H1 (cell line): Measurements from ENCODE around the gene POU2F2. TPM values are rescaled to one million over a fixed set of nuclear protein-coding genes. Genes with fewer than 3 reads are reported as not detected.

Experiments used
- CTCF ChIA-PET: fragments of 300-600 bp; sonication (Branson Sonifier 250); formaldehyde crosslinking; loops from one replicate; lab custom pipeline; 2021; ENCODE audit not compliant: partially characterized antibody; lab: Charles Lee
- POLR2A ChIA-PET: fragments of 300-600 bp; sonication (Branson Sonifier 250); formaldehyde crosslinking; loops from one replicate; lab custom pipeline; 2021; ENCODE audit warnings: inconsistent platforms; ENCODE audit not compliant: partially characterized antibody; lab: Charles Lee
- DNase-seq, 2 experiments: peaks; one replicate each; pipeline versions ENCODE4 v3.0.0 to v3.0.0-alpha.2; 2010 to 2022; ENCODE audit warnings: low spot score in 2 of 2, low read depth in 1 of 2, mixed read lengths in 1 of 2
- FAIRE-seq: peaks from 2 replicates; lab custom pipeline; 2011; peaks lifted over from hg19 to GRCh38; lab: Jason Lieb, UNC
- H2AFZ ChIP-seq: 2 replicates; pipeline ENCODE4 v1.8.1; 2012; ENCODE audit warnings: low read length, inconsistent platforms
- H2AK5ac ChIP-seq: 2 replicates; pipeline ENCODE4 v1.6.1; 2013; ENCODE audit warnings: low read depth, low read length
- H2BK120ac ChIP-seq: replicated peaks from 2 replicates; pipeline ENCODE3; 2013; ENCODE audit warnings: low read depth, low read length, inconsistent platforms
- H2BK12ac ChIP-seq: 2 replicates; pipeline ENCODE4 v1.6.1; 2013; ENCODE audit warnings: low read depth, low read length
- H2BK15ac ChIP-seq: 2 replicates; pipeline ENCODE4 v1.6.1; 2013; ENCODE audit warnings: low read length
- H2BK20ac ChIP-seq: 2 replicates; pipeline ENCODE4 v1.6.1; 2013; ENCODE audit warnings: low read length
- H2BK5ac ChIP-seq: 2 replicates; pipeline ENCODE4 v1.6.1; 2013; ENCODE audit warnings: low read depth, low read length
- H3K14ac ChIP-seq: 2 replicates; pipeline ENCODE4 v1.6.1; 2013; ENCODE audit warnings: inconsistent platforms; ENCODE audit not compliant: insufficient read length
- H3K18ac ChIP-seq: 2 replicates; pipeline ENCODE4 v1.6.1; 2013; ENCODE audit warnings: low read length; ENCODE audit errors: extremely low read depth
- H3K23ac ChIP-seq: 2 replicates; pipeline ENCODE4 v1.6.1; 2013; ENCODE audit warnings: inconsistent platforms; ENCODE audit not compliant: insufficient read length
- H3K23me2 ChIP-seq: 2 replicates; pipeline ENCODE4 v1.6.1; 2013; ENCODE audit warnings: low read depth, low read length
- H3K27ac ChIP-seq: 2 replicates; pipeline ENCODE4 v1.6.1; 2011; ENCODE audit warnings: low read depth, low read length, inconsistent platforms
- H3K27me3 ChIP-seq, 4 experiments: replicated peaks in 1 of 4; 1 replicate in 1 of 4; 2 replicates in 3 of 4; pipeline versions ENCODE4 v1.6.1 to v1.8.1; 2011 to 2013; ENCODE audit warnings: low read length in 3 of 4, mild to moderate bottlenecking in 3 of 4, inconsistent platforms in 2 of 4, mixed read lengths in 2 of 4, moderate library complexity in 1 of 4; ENCODE audit not compliant: control insufficient read depth in 3 of 4, insufficient read depth in 3 of 4; ENCODE audit errors: extremely low read depth in 1 of 4
- H3K36me3 ChIP-seq, 4 experiments: 2 replicates each; pipeline versions ENCODE4 v1.6.1 to v1.8.1; 2011 to 2013; ENCODE audit warnings: mild to moderate bottlenecking in 4 of 4, low read length in 3 of 4, moderate library complexity in 2 of 4, control low read depth in 1 of 4, inconsistent platforms in 1 of 4; ENCODE audit not compliant: insufficient read depth in 4 of 4, control insufficient read depth in 2 of 4
- H3K4ac ChIP-seq: replicated peaks from 2 replicates; pipeline ENCODE3; 2013; ENCODE audit warnings: low read length, low read depth, mixed read lengths, inconsistent platforms; ENCODE audit not compliant: insufficient read length
- H3K4me1 ChIP-seq, 4 experiments: replicated peaks in 1 of 4; 1 replicate in 1 of 4; 2 replicates in 3 of 4; pipeline versions ENCODE4 v1.6.1 to v1.8.1; 2011 to 2013; ENCODE audit warnings: low read length in 3 of 4, inconsistent platforms in 2 of 4, mixed read lengths in 1 of 4; ENCODE audit not compliant: insufficient read depth in 4 of 4, control insufficient read depth in 3 of 4
- H3K4me2 ChIP-seq, 2 experiments: 2 replicates each; pipeline versions ENCODE4 v1.6.1 to v1.8.1; 2011 to 2013; ENCODE audit warnings: low read depth in 2 of 2, low read length in 2 of 2, control low read depth in 1 of 2, inconsistent platforms in 1 of 2, mild to moderate bottlenecking in 1 of 2; ENCODE audit not compliant: insufficient read depth in 1 of 2
- H3K4me3 ChIP-seq, 4 experiments: fragments of 200-600, 300-600 bp in 1 of 4; sonication (generic), shearing (Covaris generic), sonication (Bioruptor Twin) in 1 of 4; 2 replicates each; pipeline versions ENCODE4 v1.5.1 to v1.8.1; 2011 to 2016; ENCODE audit warnings: low read length in 4 of 4, low read depth in 3 of 4, control low read depth in 2 of 4, inconsistent platforms in 2 of 4, mild to moderate bottlenecking in 2 of 4, mixed read lengths in 1 of 4, moderate library complexity in 1 of 4; ENCODE audit not compliant: insufficient read depth in 2 of 4; ENCODE audit errors: extremely low read depth in 1 of 4
- H3K56ac ChIP-seq: replicated peaks from 2 replicates; pipeline ENCODE3; 2013; ENCODE audit warnings: low read depth, mild to moderate bottlenecking, mixed read lengths, low read length, inconsistent platforms; ENCODE audit not compliant: insufficient read length
- H3K79me1 ChIP-seq: 2 replicates; pipeline ENCODE4 v1.6.1; 2013; ENCODE audit warnings: low read depth, low read length, control low read depth
- H3K79me2 ChIP-seq, 2 experiments: 2 replicates each; pipeline versions ENCODE4 v1.6.1 to v1.8.1; 2012 to 2013; ENCODE audit warnings: low read length in 2 of 2, mild to moderate bottlenecking in 2 of 2, inconsistent platforms in 1 of 2; ENCODE audit not compliant: insufficient read depth in 2 of 2, control insufficient read depth in 1 of 2
- H3K9ac ChIP-seq, 4 experiments: replicated peaks in 1 of 4; 1 replicate in 1 of 4; 2 replicates in 3 of 4; pipeline versions ENCODE4 v1.6.1 to v1.8.1; 2011 to 2013; ENCODE audit warnings: low read depth in 3 of 4, low read length in 3 of 4, control low read depth in 2 of 4, mild to moderate bottlenecking in 2 of 4, moderate library complexity in 2 of 4, inconsistent platforms in 1 of 4; ENCODE audit errors: extremely low read depth in 1 of 4
- H3K9me3 ChIP-seq, 2 experiments: 2 replicates each; pipeline versions ENCODE4 v1.6.1 to v1.8.1; 2012 to 2013; ENCODE audit warnings: mild to moderate bottlenecking in 2 of 2, moderate library complexity in 2 of 2, control low read depth in 1 of 2, inconsistent platforms in 1 of 2, low read depth in 1 of 2, low read length in 1 of 2, mixed read lengths in 1 of 2; ENCODE audit not compliant: insufficient read depth in 2 of 2
- H4K20me1 ChIP-seq, 2 experiments: replicated peaks in 1 of 2; 2 replicates each; pipeline versions ENCODE3 to v1.8.1; 2011 to 2013; ENCODE audit warnings: inconsistent platforms in 2 of 2, low read length in 2 of 2, mild to moderate bottlenecking in 1 of 2; ENCODE audit not compliant: insufficient read depth in 2 of 2, control insufficient read depth in 1 of 2
- H4K5ac ChIP-seq: 2 replicates; pipeline ENCODE4 v1.6.1; 2013; ENCODE audit warnings: low read length, low read depth, mixed read lengths, inconsistent platforms; ENCODE audit not compliant: insufficient read length
- H4K8ac ChIP-seq: 2 replicates; pipeline ENCODE4 v1.8.0; 2013; ENCODE audit warnings: mild to moderate bottlenecking, moderate library complexity, low read length, inconsistent platforms; ENCODE audit not compliant: insufficient read depth; ENCODE audit errors: extremely low read depth
- H4K91ac ChIP-seq: replicated peaks from 2 replicates; pipeline ENCODE3; 2013; ENCODE audit warnings: low read length, mixed read lengths, inconsistent platforms; ENCODE audit not compliant: insufficient read length
- BCL11A ChIP-seq, 2 experiments: IDR thresholded peaks; one replicate each; pipeline ENCODE4 v1.6.1; 2011; ENCODE audit warnings: low read depth in 2 of 2, low read length in 2 of 2, mild to moderate bottlenecking in 2 of 2
- BRCA1 ChIP-seq: IDR thresholded peaks from 2 replicates; pipeline ENCODE4 v1.6.1; 2012; ENCODE audit warnings: low read depth, low read length, improper control_type of control experiment
- CBX5 ChIP-seq: fragments of 300-800, 300-1000 bp; sonication (generic); IDR thresholded peaks from 2 replicates; pipeline ENCODE4 v1.7.1; 2016; ENCODE audit warnings: antibody characterized with exemption, low read length, low read depth
- CBX8 ChIP-seq: fragments of 300-800, 300-1000 bp; sonication (generic); IDR thresholded peaks from 2 replicates; pipeline ENCODE4 v1.7.1; 2016; ENCODE audit warnings: low read depth, low read length, borderline replicate concordance
- CEBPB ChIP-seq: IDR thresholded peaks from 2 replicates; pipeline ENCODE4 v1.6.1; 2012; ENCODE audit warnings: low read depth, low read length
- CREB1 ChIP-seq: IDR thresholded peaks from 2 replicates; pipeline ENCODE4 v1.6.1; 2012; ENCODE audit warnings: inconsistent platforms
- CTBP2 ChIP-seq: IDR thresholded peaks from 2 replicates; pipeline ENCODE4 v1.7.0; 2011; ENCODE audit warnings: borderline replicate concordance, mild to moderate bottlenecking, moderate library complexity, mixed read lengths, low read length; ENCODE audit not compliant: insufficient read depth, insufficient read length
- EGR1 ChIP-seq: IDR thresholded peaks from 2 replicates; pipeline ENCODE4 v1.6.1; 2011; ENCODE audit warnings: low read depth, low read length, borderline replicate concordance
- FOSL1 ChIP-seq: IDR thresholded peaks from 2 replicates; pipeline ENCODE4 v1.6.1; 2011; ENCODE audit warnings: mild to moderate bottlenecking, low read depth, low read length, moderate library complexity; ENCODE audit not compliant: insufficient read depth
- GTF2F1 ChIP-seq: IDR thresholded peaks from 2 replicates; pipeline ENCODE4 v1.6.1; 2012; ENCODE audit warnings: low read depth, low read length, improper control_type of control experiment, borderline replicate concordance
- NRF1 ChIP-seq: IDR thresholded peaks from 2 replicates; pipeline ENCODE4 v1.6.1; 2011; ENCODE audit warnings: mild to moderate bottlenecking, low read depth, low read length, improper control_type of control experiment
- PHF8 ChIP-seq: fragments of 200-600 bp; sonication (generic); conservative IDR thresholded peaks from 2 replicates; pipeline ENCODE4 v1.7.1; 2012; ENCODE audit warnings: low read depth, mild to moderate bottlenecking, inconsistent platforms, low read length, moderate library complexity
- POLR2A ChIP-seq, 2 experiments: IDR thresholded peaks; 1 replicate in 1 of 2; 2 replicates in 1 of 2; pipeline ENCODE4 v1.6.1; 2011; ENCODE audit warnings: low read depth in 2 of 2, low read length in 2 of 2, mild to moderate bottlenecking in 2 of 2; ENCODE audit errors: control extremely low read depth in 1 of 2
- RAD21 ChIP-seq, 2 experiments: IDR thresholded peaks in 1 of 2; conservative IDR thresholded peaks in 1 of 2; 2 replicates each; pipeline ENCODE4 v1.6.1; 2011; ENCODE audit warnings: low read depth in 2 of 2, low read length in 2 of 2, improper control_type of control experiment in 1 of 2, inconsistent platforms in 1 of 2, mild to moderate bottlenecking in 1 of 2, moderate library complexity in 1 of 2
- SP1 ChIP-seq: IDR thresholded peaks from 2 replicates; pipeline ENCODE4 v1.6.1; 2011; ENCODE audit warnings: low read depth, low read length
- SP4 ChIP-seq: IDR thresholded peaks from 2 replicates; pipeline ENCODE4 v1.6.1; 2012; ENCODE audit warnings: low read length, inconsistent platforms
- WGBS, 2 experiments: shearing (Covaris generic) in 1 of 2; methylation state at CpG; one replicate each; pipeline versions ENCODE4 v1.1.6 to v1.1.7; 2013 to 2015; ENCODE audit warnings: low lambda C conversion rate in 2 of 2, mixed read lengths in 2 of 2, inconsistent platforms in 1 of 2, low coverage in 1 of 2, missing lambda C conversion rate in 1 of 2; ENCODE audit not compliant: insufficient replicate concordance in 2 of 2, insufficient coverage in 1 of 2, insufficient read length in 1 of 2; ENCODE audit errors: extremely low coverage in 1 of 2, missing lambda C conversion rate in 1 of 2; 5-methylcytosine and 5-hydroxymethylcytosine counted together
- polyA plus RNA-seq, 7 experiments: library from polyadenylated mRNA; depleted of rRNA in 3 of 7; stranded (reverse) in 5 of 7; unstranded in 2 of 7; fragments of >200 nt in 5 of 7; fragments of 200-250 nt in 2 of 7; gene quantifications; 1 replicate in 5 of 7; 2 replicates in 1 of 7; 4 replicates in 1 of 7; pipeline versions ENCODE4 v1.2.1 to v1.2.3, GENCODE V29; 2011 to 2013; ENCODE audit warnings: missing spikeins in 2 of 7, mixed read lengths in 2 of 7
- total RNA-seq: library from RNA; stranded (reverse); fragmentation: NEBNext Ultra II Directional; extraction: Animal tissue kit (Norgen Biotek cat#: 25700); gene quantifications from 2 replicates; pipeline ENCODE4 v1.2.1, GENCODE V29; 2021

The POU2F2 gene
- total and polyA plus RNA-seq, 2 of the 8 experiments (the other 6 are each of a cell fraction or from before 2014, with no cell fraction given), result 5.0 to 6.1 TPM

DNA sequence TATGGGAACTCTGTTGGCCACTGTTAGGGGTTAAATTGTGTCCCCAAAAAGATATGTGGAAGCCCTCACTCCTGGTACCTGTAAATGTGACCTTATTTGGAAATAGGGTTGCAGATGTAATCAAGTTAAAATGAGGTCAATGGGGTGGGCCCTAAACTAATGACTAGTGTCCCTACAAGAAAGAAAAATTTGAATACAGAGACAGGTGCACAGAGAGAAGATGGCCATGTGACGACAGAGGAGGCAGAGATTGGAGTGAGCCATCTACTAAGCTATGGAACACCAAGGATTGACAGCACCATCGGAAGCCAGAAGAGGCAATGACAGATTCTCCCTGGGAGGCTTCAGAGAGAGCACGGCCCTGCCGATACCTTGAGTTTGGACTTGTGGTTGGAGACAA, 16.5 kb downstream of the POU2F2 start:
- no peaks in the 10 kb centered on the region for H3K23me2 ChIP-seq
- no peaks in the 10 kb centered on the region for H3K79me2 ChIP-seq
- no peak overlapping the region for H2BK12ac ChIP-seq
- CTCF ChIA-PET, result interaction anchor here (1.1 to 8.5 kb wide), 6 partner anchors 8 to 87 kb away, joined by 4 to 146 read pairs (median 22); partner anchors contain the start of gene POU2F2
- POLR2A ChIA-PET, result interaction anchor here (1.2 kb wide), 1 partner anchor 16 kb away, joined by 4 read pairs; the partner anchor contains the start of gene POU2F2
- no peak overlapping the region for H2BK5ac ChIP-seq
- H2BK15ac ChIP-seq, result no peak overlapping the region
- no peak for FAIRE-seq
- no peaks in the 10 kb centered on the region for H3K27me3 ChIP-seq
- H3K4ac ChIP-seq, result no peak overlapping the region
- no peak overlapping the region for H3K18ac ChIP-seq
- no peak overlapping the region for H3K23ac ChIP-seq
- H3K36me3 ChIP-seq, result no peaks in the 10 kb centered on the region
- no peak overlapping the region for H3K14ac ChIP-seq
- no peak overlapping the region for H2BK20ac ChIP-seq
- no peak overlapping the region for H2AK5ac ChIP-seq
- no peaks in the 10 kb centered on the region for H3K9me3 ChIP-seq
- H4K20me1 ChIP-seq, result no peaks in the 10 kb centered on the region
- H3K27ac ChIP-seq, result no peak overlapping the region
- H3K79me1 ChIP-seq, result no peaks in the 10 kb centered on the region
- WGBS, 2 experiments, result 85% methylated on average over 4 of the region's 4 CpGs; no CpG with 5 or more reads in 1 of the 2 experiments
- H2BK120ac ChIP-seq, result no peak overlapping the region
- H3K4me2 ChIP-seq, result no peak overlapping the region
- no peak overlapping the region for H2AFZ ChIP-seq
- no peak overlapping the region for H4K5ac ChIP-seq
- no peak overlapping the region for H3K9ac ChIP-seq
- DNase-seq, result no peak
- no peak overlapping the region for H4K8ac ChIP-seq
- H3K4me3 ChIP-seq, result no peak overlapping the region
- H3K4me1 ChIP-seq, result peaks cover 8 to 12% (median 10%) of the 10 kb centered on the region in 4 experiments
- H3K56ac ChIP-seq, result no peak overlapping the region
- no peak overlapping the region for H4K91ac ChIP-seq
- TF ChIP-seq BCL11A (IDR thresholded peaks at IDR 0.05; ENCODE audit: low read depth in 2 of 2, low read length in 2 of 2) (no peak), RAD21 (IDR thresholded peaks at IDR 0.05 in 1 of 2, conservative IDR thresholded peaks at IDR 0.05 in 1 of 2; ENCODE audit: low read depth in 2 of 2, low read length in 2 of 2) (no peak), FOSL1 (no peak), CBX5 (no peak), BRCA1 (no peak), CBX8 (no peak), GTF2F1 (no peak), EGR1 (no peak), POLR2A (IDR thresholded peaks at IDR 0.05; ENCODE audit: control extremely low read depth in 1 of 2, low read depth in 2 of 2, low read length in 2 of 2) (no peak), CEBPB (no peak), CREB1 (no peak), NRF1 (no peak), CTBP2 (no peak), SP1 (no peak), PHF8 (no peak), SP4 (no peak)
